Liver (tissue), 9 donors: ENCODE results near the gene AKT2. TPM values are rescaled to one million over a fixed set of nuclear protein-coding genes. Genes with fewer than 3 reads are reported as not detected.

Experiments
- DNase-seq: peaks from one replicate; pipeline ENCODE4 v3.0.0-alpha.2; 2017; ENCODE audit warnings: low spot score
- H3K27ac ChIP-seq, 2 donors: one replicate each; pipeline ENCODE4 v1.7.0; 2013; ENCODE audit warnings: inconsistent platforms in 2 of 2, low read length in 2 of 2, control low read depth in 1 of 2, low read depth in 1 of 2, mild to moderate bottlenecking in 1 of 2
- H3K27me3 ChIP-seq, 4 donors: one replicate each; pipeline versions ENCODE4 v1.6.1 to v1.7.0; 2013; ENCODE audit warnings: low read length in 3 of 4, inconsistent platforms in 1 of 4, mild to moderate bottlenecking in 1 of 4, moderate library complexity in 1 of 4; ENCODE audit not compliant: control insufficient read depth in 4 of 4, insufficient read depth in 4 of 4
- H3K36me3 ChIP-seq, 4 donors: one replicate each; pipeline versions ENCODE4 v1.6.1 to v1.7.0; 2013; ENCODE audit warnings: low read length in 3 of 4, mild to moderate bottlenecking in 3 of 4, low read depth in 1 of 4, moderate library complexity in 1 of 4; ENCODE audit not compliant: control insufficient read depth in 4 of 4, insufficient read depth in 3 of 4
- H3K4me1 ChIP-seq, 4 donors: one replicate each; pipeline versions ENCODE4 v1.6.1 to v1.7.0; 2013; ENCODE audit warnings: low read length in 3 of 4, mild to moderate bottlenecking in 3 of 4, moderate library complexity in 1 of 4; ENCODE audit not compliant: control insufficient read depth in 4 of 4, insufficient read depth in 4 of 4
- H3K4me3 ChIP-seq, 3 donors: one replicate each; pipeline versions ENCODE4 v1.6.1 to v1.7.0; 2013; ENCODE audit warnings: low read length in 3 of 3, control low read depth in 1 of 3, low read depth in 1 of 3, mild to moderate bottlenecking in 1 of 3
- H3K9ac ChIP-seq, 2 donors: one replicate each; pipeline ENCODE4 v1.7.0; 2013; ENCODE audit warnings: low read length in 2 of 2, mild to moderate bottlenecking in 2 of 2, moderate library complexity in 2 of 2, control low read depth in 1 of 2, low read depth in 1 of 2
- H3K9me3 ChIP-seq, 4 donors: one replicate each; pipeline versions ENCODE4 v1.6.1 to v1.7.0; 2013; ENCODE audit warnings: low read length in 3 of 4; ENCODE audit not compliant: control insufficient read depth in 4 of 4
- CTCF ChIP-seq: fragments of 150-350 bp; IDR thresholded peaks from 2 replicates; pipeline ENCODE4 v1.5.1; 2017; ENCODE audit warnings: improper control_type of control experiment, low read depth, low read length; ENCODE audit not compliant: missing input control
- EGR1 ChIP-seq, 2 donors: IDR thresholded peaks; 2 replicates each; pipeline ENCODE4 v1.6.1; 2016 to 2018; ENCODE audit warnings: antibody characterized with exemption in 2 of 2, low read depth in 2 of 2
- FOXA1 ChIP-seq: IDR thresholded peaks from 2 replicates; pipeline ENCODE4 v1.6.1; 2016; ENCODE audit warnings: antibody characterized with exemption
- GABPA ChIP-seq, 2 donors: IDR thresholded peaks in 1 of 2; conservative IDR thresholded peaks in 1 of 2; 2 replicates each; pipeline ENCODE4 v1.6.1; 2016; ENCODE audit warnings: antibody characterized with exemption in 2 of 2, mild to moderate bottlenecking in 1 of 2, moderate library complexity in 1 of 2
- HNF4A ChIP-seq, 2 donors: conservative IDR thresholded peaks; 2 replicates each; pipeline ENCODE4 v1.6.1; 2016; ENCODE audit warnings: antibody characterized with exemption in 2 of 2, mild to moderate bottlenecking in 2 of 2
- HNF4G ChIP-seq: IDR thresholded peaks from 2 replicates; pipeline ENCODE4 v1.6.1; 2016; ENCODE audit warnings: antibody characterized with exemption
- JUND ChIP-seq, 2 donors: IDR thresholded peaks; 2 replicates each; pipeline ENCODE4 v1.6.1; 2016; ENCODE audit warnings: antibody characterized with exemption in 2 of 2
- MAX ChIP-seq: IDR thresholded peaks from 2 replicates; pipeline ENCODE4 v1.6.1; 2016; ENCODE audit warnings: antibody characterized with exemption
- RAD21 ChIP-seq, 2 donors: IDR thresholded peaks; 2 replicates each; pipeline ENCODE4 v1.6.1; 2016; ENCODE audit warnings: antibody characterized with exemption in 2 of 2, mild to moderate bottlenecking in 2 of 2
- REST ChIP-seq: IDR thresholded peaks from 2 replicates; pipeline ENCODE4 v1.6.1; 2016; ENCODE audit warnings: antibody characterized with exemption, mild to moderate bottlenecking
- RXRA ChIP-seq, 2 donors: IDR thresholded peaks; 2 replicates each; pipeline ENCODE4 v1.6.1; 2017 to 2018; ENCODE audit warnings: antibody characterized with exemption in 2 of 2, mild to moderate bottlenecking in 1 of 2
- SP1 ChIP-seq: IDR thresholded peaks from 2 replicates; pipeline ENCODE4 v1.6.1; 2018; ENCODE audit warnings: antibody characterized with exemption, mild to moderate bottlenecking
- TAF1 ChIP-seq: conservative IDR thresholded peaks from 2 replicates; pipeline ENCODE4 v1.6.1; 2016; ENCODE audit warnings: antibody characterized with exemption, mild to moderate bottlenecking
- YY1 ChIP-seq: IDR thresholded peaks from 2 replicates; pipeline ENCODE4 v1.6.1; 2016; ENCODE audit warnings: antibody characterized with exemption, mild to moderate bottlenecking
- ZBTB33 ChIP-seq: IDR thresholded peaks from 2 replicates; pipeline ENCODE4 v1.6.1; 2016; ENCODE audit warnings: antibody characterized with exemption
- WGBS: extraction: QIAGEN DNeasy Blood & Tissue Kit; methylation state at CpG from one replicate; pipeline ENCODE4 v1.1.7; 2013; 5-methylcytosine and 5-hydroxymethylcytosine counted together
- polyA plus RNA-seq, 2 donors: library from polyadenylated mRNA; stranded (reverse) in 1 of 2; unstranded in 1 of 2; fragments of 200-250 nt in 1 of 2; fragments of >200 nt in 1 of 2; fragmentation: Nextera tagmentation in 1 of 2; extraction: Ambion mirVana in 1 of 2; gene quantifications; one replicate each; pipeline versions ENCODE4 v1.2.1 to v1.2.3, GENCODE V29; 2013 to 2015
- total RNA-seq, 2 donors: library from RNA; depleted of rRNA; stranded (reverse); fragments of >200 nt; gene quantifications; one replicate each; pipeline ENCODE4 v1.2.3, GENCODE V29; 2014
- donor health status: healthy.
- donor health status: healthy.
- donor health status: healthy.
- donor health status: healthy.
- donor health status: healthy.

AKT2 gene
- total and polyA plus RNA-seq, 4 donors, result 23.2 to 110 (median 60.4) TPM

GRCh38 chr19:40269216-40269940 is 15.8 kb downstream of the AKT2 start:
- TF ChIP-seq ZBTB33 (no peak), TAF1 (no peak), RAD21 (IDR thresholded peaks at IDR 0.05) (no peak), REST (no peak), RXRA (IDR thresholded peaks at IDR 0.05) (no peak), YY1 (no peak), JUND (IDR thresholded peaks at IDR 0.05) (no peak), CTCF (no peak), HNF4G (no peak), MAX (no peak), EGR1 (IDR thresholded peaks at IDR 0.05; ENCODE audit: low read depth in 2 of 2) (no peak), HNF4A (conservative IDR thresholded peaks at IDR 0.05) (no peak), FOXA1 (no peak)
- WGBS, result 96% methylated on average over 11 of the region's 11 CpGs
- Histone ChIP-seq H3K27ac (no peak overlapping the region), H3K9ac (no peak overlapping the region), H3K4me3 (no peak overlapping the region), H3K27me3 (no peaks in the 10 kb centered on the region), H3K4me1 (peaks cover 3 to 40% (median 11%) of the 10 kb centered on the region in 4 donors), H3K9me3 (no peaks in the 10 kb centered on the region), H3K36me3 (peaks cover 0 to 9% (median 5%) of the 10 kb centered on the region in 4 donors)
- no peak for DNase-seq

GRCh38 chr19:40267601-40267997 is 17.5 kb downstream of the AKT2 start:
- H3K4me3 ChIP-seq, result no peak overlapping the region
- H3K27ac ChIP-seq, result no peak overlapping the region
- DNase-seq, result no peak
- 91% methylated on average over 6 of the region's 6 CpGs for WGBS
- peaks cover 0 to 32% (median 7%) of the 10 kb centered on the region in 4 donors for H3K4me1 ChIP-seq
- H3K9me3 ChIP-seq, result no peaks in the 10 kb centered on the region
- H3K27me3 ChIP-seq, result no peaks in the 10 kb centered on the region
- TF ChIP-seq RXRA (IDR thresholded peaks at IDR 0.05) (no peak), CTCF (no peak), HNF4G (no peak), TAF1 (no peak), SP1 (no peak), GABPA (IDR thresholded peaks at IDR 0.05 in 1 of 2, conservative IDR thresholded peaks at IDR 0.05 in 1 of 2) (no peak)
- H3K9ac ChIP-seq, result no peak overlapping the region
- H3K36me3 ChIP-seq, result peaks cover 1 to 26% (median 15%) of the 10 kb centered on the region in 4 donors
